GM23338 (cell line): ENCODE results near the gene HIVEP3.

Experiments used
- CREB1 ChIP-seq: fragments of 250-450 bp; sonication (Bioruptor Pico); IDR thresholded peaks from 2 replicates; pipeline ENCODE4 v1.5.0; 2020; ENCODE audit warnings: low read depth, mild to moderate bottlenecking, moderate library complexity
- EZH2 ChIP-seq: fragments of 200-600 bp; sonication (generic); IDR thresholded peaks from one replicate; pipeline ENCODE4 v1.8.0; 2017; ENCODE audit warnings: antibody characterized with exemption, mild to moderate bottlenecking, low read depth; ENCODE audit not compliant: unreplicated experiment
- EZH2phosphoT487 ChIP-seq: fragments of 200-600 bp; sonication (generic); IDR thresholded peaks from one replicate; pipeline ENCODE4 v1.8.1; 2018; ENCODE audit warnings: antibody characterized with exemption; ENCODE audit not compliant: unreplicated experiment
- JUNB ChIP-seq: IDR thresholded peaks from one replicate; pipeline ENCODE4 v1.6.1; 2016; ENCODE audit warnings: antibody characterized with exemption; ENCODE audit not compliant: unreplicated experiment
- POLR2AphosphoS5 ChIP-seq: IDR thresholded peaks from 2 replicates; pipeline ENCODE4 v1.6.1; 2016; ENCODE audit warnings: antibody characterized with exemption, low read depth
- ZNF114 ChIP-seq: fragments of 250-450 bp; sonication (Bioruptor Pico); IDR thresholded peaks from 2 replicates; pipeline ENCODE4 v1.5.0; 2020; ENCODE audit warnings: mild to moderate bottlenecking, moderate library complexity
- TF ChIP-seq, protein P1 (sequence below), 2 experiments: fragments of 200-600 bp in 1 of 2; sonication (generic) in 1 of 2; conservative IDR thresholded peaks; 2 replicates each; pipeline versions ENCODE4 v1.5.1 to v1.6.1; 2016 to 2017; ENCODE audit warnings: antibody characterized with exemption in 2 of 2, low read depth in 2 of 2, mild to moderate bottlenecking in 2 of 2, moderate library complexity in 1 of 2
- TF ChIP-seq, protein P2 (sequence below): IDR thresholded peaks from one replicate; pipeline ENCODE4 v1.6.1; 2018; ENCODE audit warnings: antibody characterized with exemption; ENCODE audit not compliant: unreplicated experiment
- TF ChIP-seq, protein P3 (sequence below): IDR thresholded peaks from 2 replicates; pipeline ENCODE4 v1.6.1; 2016; ENCODE audit warnings: antibody characterized with exemption
- TF ChIP-seq, protein P4 (sequence below): fragments of 250-450 bp; sonication (Bioruptor Pico); IDR thresholded peaks from 2 replicates; pipeline ENCODE4 v1.5.0; 2020; ENCODE audit warnings: mild to moderate bottlenecking, moderate library complexity

DNA sequence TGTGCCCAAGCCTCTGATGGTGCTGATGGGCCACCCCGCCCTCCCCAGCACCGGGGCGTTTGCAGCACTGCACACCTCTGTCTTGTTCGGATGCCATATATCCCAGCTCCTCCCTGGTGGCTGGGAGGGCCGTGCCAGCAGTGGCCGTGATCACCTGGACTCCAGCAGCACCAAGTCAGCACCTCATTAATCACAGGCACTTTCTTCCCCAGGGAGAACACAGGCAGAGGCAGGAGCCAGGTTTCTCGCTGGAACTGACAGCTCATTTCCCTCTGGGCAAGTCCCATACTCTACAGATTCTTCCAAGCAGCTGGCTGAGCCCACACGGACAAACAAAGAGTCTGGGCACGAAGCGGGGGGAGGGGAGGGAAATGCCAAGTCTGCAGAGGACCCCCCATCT, 292.6 kb downstream of the HIVEP3 start:
- TF ChIP-seq EZH2 (no peak), JUNB (no peak), CREB1 (no peak), EZH2phosphoT487 (no peak), POLR2AphosphoS5 (no peak), ZNF114 (CRISPR knock-in tag) (no peak)
- TF ChIP-seq, protein P1, sequence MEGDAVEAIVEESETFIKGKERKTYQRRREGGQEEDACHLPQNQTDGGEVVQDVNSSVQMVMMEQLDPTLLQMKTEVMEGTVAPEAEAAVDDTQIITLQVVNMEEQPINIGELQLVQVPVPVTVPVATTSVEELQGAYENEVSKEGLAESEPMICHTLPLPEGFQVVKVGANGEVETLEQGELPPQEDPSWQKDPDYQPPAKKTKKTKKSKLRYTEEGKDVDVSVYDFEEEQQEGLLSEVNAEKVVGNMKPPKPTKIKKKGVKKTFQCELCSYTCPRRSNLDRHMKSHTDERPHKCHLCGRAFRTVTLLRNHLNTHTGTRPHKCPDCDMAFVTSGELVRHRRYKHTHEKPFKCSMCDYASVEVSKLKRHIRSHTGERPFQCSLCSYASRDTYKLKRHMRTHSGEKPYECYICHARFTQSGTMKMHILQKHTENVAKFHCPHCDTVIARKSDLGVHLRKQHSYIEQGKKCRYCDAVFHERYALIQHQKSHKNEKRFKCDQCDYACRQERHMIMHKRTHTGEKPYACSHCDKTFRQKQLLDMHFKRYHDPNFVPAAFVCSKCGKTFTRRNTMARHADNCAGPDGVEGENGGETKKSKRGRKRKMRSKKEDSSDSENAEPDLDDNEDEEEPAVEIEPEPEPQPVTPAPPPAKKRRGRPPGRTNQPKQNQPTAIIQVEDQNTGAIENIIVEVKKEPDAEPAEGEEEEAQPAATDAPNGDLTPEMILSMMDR (conservative IDR thresholded peaks at IDR 0.05; ENCODE audit: low read depth in 2 of 2): no peak
- TF ChIP-seq, protein P2, sequence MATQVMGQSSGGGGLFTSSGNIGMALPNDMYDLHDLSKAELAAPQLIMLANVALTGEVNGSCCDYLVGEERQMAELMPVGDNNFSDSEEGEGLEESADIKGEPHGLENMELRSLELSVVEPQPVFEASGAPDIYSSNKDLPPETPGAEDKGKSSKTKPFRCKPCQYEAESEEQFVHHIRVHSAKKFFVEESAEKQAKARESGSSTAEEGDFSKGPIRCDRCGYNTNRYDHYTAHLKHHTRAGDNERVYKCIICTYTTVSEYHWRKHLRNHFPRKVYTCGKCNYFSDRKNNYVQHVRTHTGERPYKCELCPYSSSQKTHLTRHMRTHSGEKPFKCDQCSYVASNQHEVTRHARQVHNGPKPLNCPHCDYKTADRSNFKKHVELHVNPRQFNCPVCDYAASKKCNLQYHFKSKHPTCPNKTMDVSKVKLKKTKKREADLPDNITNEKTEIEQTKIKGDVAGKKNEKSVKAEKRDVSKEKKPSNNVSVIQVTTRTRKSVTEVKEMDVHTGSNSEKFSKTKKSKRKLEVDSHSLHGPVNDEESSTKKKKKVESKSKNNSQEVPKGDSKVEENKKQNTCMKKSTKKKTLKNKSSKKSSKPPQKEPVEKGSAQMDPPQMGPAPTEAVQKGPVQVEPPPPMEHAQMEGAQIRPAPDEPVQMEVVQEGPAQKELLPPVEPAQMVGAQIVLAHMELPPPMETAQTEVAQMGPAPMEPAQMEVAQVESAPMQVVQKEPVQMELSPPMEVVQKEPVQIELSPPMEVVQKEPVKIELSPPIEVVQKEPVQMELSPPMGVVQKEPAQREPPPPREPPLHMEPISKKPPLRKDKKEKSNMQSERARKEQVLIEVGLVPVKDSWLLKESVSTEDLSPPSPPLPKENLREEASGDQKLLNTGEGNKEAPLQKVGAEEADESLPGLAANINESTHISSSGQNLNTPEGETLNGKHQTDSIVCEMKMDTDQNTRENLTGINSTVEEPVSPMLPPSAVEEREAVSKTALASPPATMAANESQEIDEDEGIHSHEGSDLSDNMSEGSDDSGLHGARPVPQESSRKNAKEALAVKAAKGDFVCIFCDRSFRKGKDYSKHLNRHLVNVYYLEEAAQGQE: no peak
- TF ChIP-seq, protein P3, sequence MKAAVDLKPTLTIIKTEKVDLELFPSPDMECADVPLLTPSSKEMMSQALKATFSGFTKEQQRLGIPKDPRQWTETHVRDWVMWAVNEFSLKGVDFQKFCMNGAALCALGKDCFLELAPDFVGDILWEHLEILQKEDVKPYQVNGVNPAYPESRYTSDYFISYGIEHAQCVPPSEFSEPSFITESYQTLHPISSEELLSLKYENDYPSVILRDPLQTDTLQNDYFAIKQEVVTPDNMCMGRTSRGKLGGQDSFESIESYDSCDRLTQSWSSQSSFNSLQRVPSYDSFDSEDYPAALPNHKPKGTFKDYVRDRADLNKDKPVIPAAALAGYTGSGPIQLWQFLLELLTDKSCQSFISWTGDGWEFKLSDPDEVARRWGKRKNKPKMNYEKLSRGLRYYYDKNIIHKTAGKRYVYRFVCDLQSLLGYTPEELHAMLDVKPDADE: no peak
- TF ChIP-seq, protein P4, sequence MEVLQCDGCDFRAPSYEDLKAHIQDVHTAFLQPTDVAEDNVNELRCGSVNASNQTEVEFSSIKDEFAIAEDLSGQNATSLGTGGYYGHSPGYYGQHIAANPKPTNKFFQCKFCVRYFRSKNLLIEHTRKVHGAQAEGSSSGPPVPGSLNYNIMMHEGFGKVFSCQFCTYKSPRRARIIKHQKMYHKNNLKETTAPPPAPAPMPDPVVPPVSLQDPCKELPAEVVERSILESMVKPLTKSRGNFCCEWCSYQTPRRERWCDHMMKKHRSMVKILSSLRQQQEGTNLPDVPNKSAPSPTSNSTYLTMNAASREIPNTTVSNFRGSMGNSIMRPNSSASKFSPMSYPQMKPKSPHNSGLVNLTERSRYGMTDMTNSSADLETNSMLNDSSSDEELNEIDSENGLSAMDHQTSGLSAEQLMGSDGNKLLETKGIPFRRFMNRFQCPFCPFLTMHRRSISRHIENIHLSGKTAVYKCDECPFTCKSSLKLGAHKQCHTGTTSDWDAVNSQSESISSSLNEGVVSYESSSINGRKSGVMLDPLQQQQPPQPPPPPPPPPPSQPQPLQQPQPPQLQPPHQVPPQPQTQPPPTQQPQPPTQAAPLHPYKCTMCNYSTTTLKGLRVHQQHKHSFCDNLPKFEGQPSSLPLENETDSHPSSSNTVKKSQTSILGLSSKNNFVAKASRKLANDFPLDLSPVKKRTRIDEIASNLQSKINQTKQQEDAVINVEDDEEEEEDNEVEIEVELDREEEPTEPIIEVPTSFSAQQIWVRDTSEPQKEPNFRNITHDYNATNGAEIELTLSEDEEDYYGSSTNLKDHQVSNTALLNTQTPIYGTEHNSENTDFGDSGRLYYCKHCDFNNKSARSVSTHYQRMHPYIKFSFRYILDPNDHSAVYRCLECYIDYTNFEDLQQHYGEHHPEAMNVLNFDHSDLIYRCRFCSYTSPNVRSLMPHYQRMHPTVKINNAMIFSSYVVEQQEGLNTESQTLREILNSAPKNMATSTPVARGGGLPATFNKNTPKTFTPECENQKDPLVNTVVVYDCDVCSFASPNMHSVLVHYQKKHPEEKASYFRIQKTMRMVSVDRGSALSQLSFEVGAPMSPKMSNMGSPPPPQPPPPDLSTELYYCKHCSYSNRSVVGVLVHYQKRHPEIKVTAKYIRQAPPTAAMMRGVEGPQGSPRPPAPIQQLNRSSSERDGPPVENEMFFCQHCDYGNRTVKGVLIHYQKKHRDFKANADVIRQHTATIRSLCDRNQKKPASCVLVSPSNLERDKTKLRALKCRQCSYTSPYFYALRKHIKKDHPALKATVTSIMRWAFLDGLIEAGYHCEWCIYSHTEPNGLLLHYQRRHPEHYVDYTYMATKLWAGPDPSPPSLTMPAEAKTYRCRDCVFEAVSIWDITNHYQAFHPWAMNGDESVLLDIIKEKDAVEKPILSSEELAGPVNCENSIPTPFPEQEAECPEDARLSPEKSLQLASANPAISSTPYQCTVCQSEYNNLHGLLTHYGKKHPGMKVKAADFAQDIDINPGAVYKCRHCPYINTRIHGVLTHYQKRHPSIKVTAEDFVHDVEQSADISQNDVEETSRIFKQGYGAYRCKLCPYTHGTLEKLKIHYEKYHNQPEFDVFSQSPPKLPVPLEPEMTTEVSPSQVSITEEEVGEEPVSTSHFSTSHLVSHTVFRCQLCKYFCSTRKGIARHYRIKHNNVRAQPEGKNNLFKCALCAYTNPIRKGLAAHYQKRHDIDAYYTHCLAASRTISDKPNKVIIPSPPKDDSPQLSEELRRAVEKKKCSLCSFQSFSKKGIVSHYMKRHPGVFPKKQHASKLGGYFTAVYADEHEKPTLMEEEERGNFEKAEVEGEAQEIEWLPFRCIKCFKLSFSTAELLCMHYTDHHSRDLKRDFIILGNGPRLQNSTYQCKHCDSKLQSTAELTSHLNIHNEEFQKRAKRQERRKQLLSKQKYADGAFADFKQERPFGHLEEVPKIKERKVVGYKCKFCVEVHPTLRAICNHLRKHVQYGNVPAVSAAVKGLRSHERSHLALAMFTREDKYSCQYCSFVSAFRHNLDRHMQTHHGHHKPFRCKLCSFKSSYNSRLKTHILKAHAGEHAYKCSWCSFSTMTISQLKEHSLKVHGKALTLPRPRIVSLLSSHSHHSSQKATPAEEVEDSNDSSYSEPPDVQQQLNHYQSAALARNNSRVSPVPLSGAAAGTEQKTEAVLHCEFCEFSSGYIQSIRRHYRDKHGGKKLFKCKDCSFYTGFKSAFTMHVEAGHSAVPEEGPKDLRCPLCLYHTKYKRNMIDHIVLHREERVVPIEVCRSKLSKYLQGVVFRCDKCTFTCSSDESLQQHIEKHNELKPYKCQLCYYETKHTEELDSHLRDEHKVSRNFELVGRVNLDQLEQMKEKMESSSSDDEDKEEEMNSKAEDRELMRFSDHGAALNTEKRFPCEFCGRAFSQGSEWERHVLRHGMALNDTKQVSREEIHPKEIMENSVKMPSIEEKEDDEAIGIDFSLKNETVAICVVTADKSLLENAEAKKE (CRISPR knock-in tag): no peak
